Brain microvascular endothelial cell (primary cell): ENCODE results near the gene RNF34.
"Not testable (repeated sequence)": the region's sequence is repeated elsewhere in the genome, so short reads cannot be mapped to it uniquely, and the experiment has no call there.

Experiments used
- DNase-seq: peaks from one replicate; pipeline ENCODE4 v3.0.0-alpha.2; 2020
- H3K27ac ChIP-seq: fragments of 250-450 bp; sonication (Bioruptor Pico); 2 replicates; pipeline ENCODE4 v1.5.1; 2020; ENCODE audit warnings: mild to moderate bottlenecking, moderate library complexity
- H3K27me3 ChIP-seq: fragments of 250-450 bp; sonication (Bioruptor Pico); replicated peaks from 2 replicates; pipeline ENCODE4 v1.5.1; 2020; ENCODE audit warnings: mild to moderate bottlenecking
- H3K36me3 ChIP-seq: fragments of 250-450 bp; sonication (Bioruptor Pico); replicated peaks from 2 replicates; pipeline ENCODE4 v1.5.1; 2020; ENCODE audit warnings: mild to moderate bottlenecking
- H3K4me3 ChIP-seq: 2 replicates; pipeline ENCODE4 v1.5.1; 2011; ENCODE audit warnings: low read depth, mild to moderate bottlenecking, control low read depth, low read length, moderate library complexity
- in situ Hi-C: cut with HindIII; loops from 2 replicates; pipeline ENCODE4 v1.10.0; 2017; ENCODE audit warnings: low sequenced_read_pairs, low pct_ligation_motif_present
- TF ChIP-seq, protein P1 (sequence below): IDR thresholded peaks from 2 replicates; pipeline ENCODE4 v1.5.1; 2011; ENCODE audit warnings: low read depth, mild to moderate bottlenecking, moderate library complexity, low read length, control low read depth, inconsistent platforms; ENCODE audit errors: missing control alignments

The RNF34 gene

DNA sequence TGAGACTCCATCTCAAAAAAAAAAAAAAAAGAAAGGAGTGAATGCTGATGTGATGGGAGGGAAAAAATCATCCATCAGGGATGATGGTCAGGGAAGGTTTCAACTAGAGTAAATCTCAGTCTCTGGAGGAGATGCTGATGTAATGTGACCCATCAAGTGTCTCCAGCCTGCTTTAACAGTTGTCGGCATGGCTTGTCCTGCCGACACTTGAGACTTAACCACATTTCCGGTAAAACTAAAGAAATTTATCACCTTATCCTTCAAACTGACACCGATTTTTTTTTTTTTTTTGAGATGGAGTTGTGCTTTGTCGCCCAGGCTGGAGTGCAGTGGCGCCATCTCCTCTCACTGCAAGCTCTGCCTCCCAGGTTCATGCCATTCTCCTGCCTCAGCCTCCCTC is 26.2 kb upstream of the RNF34 start:
- no peak for DNase-seq

GRCh38 chr12:121374336-121374735 is 25.6 kb upstream of the RNF34 start:
- in situ Hi-C loops, H3K27ac ChIP-seq, DNase-seq, H3K27me3 ChIP-seq, H3K4me3 ChIP-seq, H3K36me3 ChIP-seq: not testable (repeated sequence)

More for the DNA sequence above, 26.2 kb upstream of the RNF34 start:
- in situ Hi-C loops: no loop called here
- no peak overlapping the region for H3K4me3 ChIP-seq
- H3K27ac ChIP-seq: no peak overlapping the region
- H3K27me3 ChIP-seq: no peaks in the 10 kb centered on the region
- H3K36me3 ChIP-seq: no peaks in the 10 kb centered on the region
- TF ChIP-seq, protein P1, sequence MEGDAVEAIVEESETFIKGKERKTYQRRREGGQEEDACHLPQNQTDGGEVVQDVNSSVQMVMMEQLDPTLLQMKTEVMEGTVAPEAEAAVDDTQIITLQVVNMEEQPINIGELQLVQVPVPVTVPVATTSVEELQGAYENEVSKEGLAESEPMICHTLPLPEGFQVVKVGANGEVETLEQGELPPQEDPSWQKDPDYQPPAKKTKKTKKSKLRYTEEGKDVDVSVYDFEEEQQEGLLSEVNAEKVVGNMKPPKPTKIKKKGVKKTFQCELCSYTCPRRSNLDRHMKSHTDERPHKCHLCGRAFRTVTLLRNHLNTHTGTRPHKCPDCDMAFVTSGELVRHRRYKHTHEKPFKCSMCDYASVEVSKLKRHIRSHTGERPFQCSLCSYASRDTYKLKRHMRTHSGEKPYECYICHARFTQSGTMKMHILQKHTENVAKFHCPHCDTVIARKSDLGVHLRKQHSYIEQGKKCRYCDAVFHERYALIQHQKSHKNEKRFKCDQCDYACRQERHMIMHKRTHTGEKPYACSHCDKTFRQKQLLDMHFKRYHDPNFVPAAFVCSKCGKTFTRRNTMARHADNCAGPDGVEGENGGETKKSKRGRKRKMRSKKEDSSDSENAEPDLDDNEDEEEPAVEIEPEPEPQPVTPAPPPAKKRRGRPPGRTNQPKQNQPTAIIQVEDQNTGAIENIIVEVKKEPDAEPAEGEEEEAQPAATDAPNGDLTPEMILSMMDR: no peak

GRCh38 chr12:121374945-121375584 is 24.9 kb upstream of the RNF34 start:
- H3K4me3 ChIP-seq, H3K36me3 ChIP-seq, DNase-seq, H3K27me3 ChIP-seq, H3K27ac ChIP-seq, in situ Hi-C loops: not testable (repeated sequence)

DNA sequence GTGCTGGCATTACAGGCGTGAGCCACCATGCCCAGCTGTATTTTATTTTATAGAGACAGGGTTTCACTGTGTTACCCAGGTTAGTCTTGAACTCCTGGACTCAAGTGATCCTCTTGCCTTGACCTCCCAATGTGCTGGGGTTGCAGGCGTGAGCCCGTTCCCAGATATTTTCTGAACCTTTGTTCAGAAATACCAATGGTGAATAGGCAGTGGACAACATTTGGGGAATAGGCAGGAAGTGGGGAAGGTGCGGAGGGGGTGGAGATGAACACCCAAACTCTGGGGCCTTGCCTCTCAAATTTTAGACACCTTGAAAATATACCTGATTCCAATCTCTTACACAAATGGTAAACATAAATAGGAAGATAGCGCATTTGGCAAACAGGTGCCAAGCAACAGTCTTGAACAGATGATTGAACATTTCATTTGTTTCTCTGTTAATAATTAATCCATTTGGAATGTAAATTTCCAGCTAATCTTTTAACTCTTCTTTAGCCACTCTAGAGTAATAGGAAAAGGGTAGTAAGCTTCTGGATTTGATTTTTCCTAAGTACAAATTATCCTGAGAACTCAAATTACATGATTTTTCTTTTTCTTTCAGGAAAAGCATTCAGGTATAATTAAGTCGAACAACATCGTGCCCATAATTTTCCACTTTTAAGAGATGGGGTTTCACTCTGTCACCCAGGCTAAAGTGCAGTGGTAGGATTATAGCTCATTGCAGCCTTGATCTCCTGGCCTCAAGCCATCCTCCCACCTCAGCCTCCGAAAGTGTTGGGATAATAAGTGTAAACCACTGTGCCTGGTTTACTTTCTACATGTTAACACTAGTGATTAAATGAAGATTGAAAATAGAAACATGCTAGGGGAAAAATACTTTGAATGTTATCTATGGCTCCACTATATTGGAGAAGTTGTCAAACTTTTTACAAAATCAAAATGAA is 22.9 kb upstream of the RNF34 start:
- Histone ChIP-seq H3K4me3 (no peak overlapping the region), H3K27ac (no peak overlapping the region), H3K36me3 (no peaks in the 10 kb centered on the region), H3K27me3 (no peaks in the 10 kb centered on the region)
- in situ Hi-C loops: no loop called here
- TF ChIP-seq, protein P1: no peak
- no peak for DNase-seq

GRCh38 chr12:121378736-121379135 is 21.2 kb upstream of the RNF34 start:
- Histone ChIP-seq H3K27ac (no peak overlapping the region), H3K36me3 (no peaks in the 10 kb centered on the region), H3K27me3 (no peaks in the 10 kb centered on the region), H3K4me3 (no peak overlapping the region)
- no peak for DNase-seq
- in situ Hi-C loops: no loop called here
- TF ChIP-seq, protein P1: no peak

- TF ChIP-seq, protein P1: no peak
- no peak for DNase-seq
- no peaks in the 10 kb centered on the region for H3K27me3 ChIP-seq
- in situ Hi-C loops: no loop called here
- H3K27ac ChIP-seq: no peak overlapping the region
- no peak overlapping the region for H3K4me3 ChIP-seq
- H3K36me3 ChIP-seq: no peaks in the 10 kb centered on the region
These were observed 20.0 kb upstream of the RNF34 start for GRCh38 chr12:121379945-121380344.
